ENCODE measurements around the gene BRF1. TPM values are rescaled to one million over a fixed set of nuclear protein-coding genes. Genes with fewer than 3 reads are reported as not detected.

BRF1 gene
- total RNA-seq, 4 donors from 2014 or later: 22.8 to 46.5 (median 30.7) TPM

- no peak for DNase-seq (ENCODE audit: low spot score)
- ATAC-seq (ENCODE audit: low FRiP score): no peak
- TF ChIP-seq CTCF (IDR thresholded peaks at IDR 0.05): no peak
Measured at GRCh38 chr14:105256292-105256960, 44.4 kb downstream of the BRF1 start.

GRCh38 chr14:105255021-105255507 lies 45.7 kb downstream of the BRF1 start:
- DNase-seq (ENCODE audit: low spot score) (no peak), ATAC-seq (ENCODE audit: low FRiP score) (no peak)

GRCh38 chr14:105253329-105253682 lies 47.5 kb downstream of the BRF1 start:
- ATAC-seq (ENCODE audit: low FRiP score) (no peak), DNase-seq (ENCODE audit: low spot score) (no peak)
- TF ChIP-seq CTCF (IDR thresholded peaks at IDR 0.05): no peak

More at GRCh38 chr14:105255021-105255507, 45.7 kb downstream of the BRF1 start:
- TF ChIP-seq CTCF (IDR thresholded peaks at IDR 0.05): no peak

- no peak for DNase-seq (ENCODE audit: low spot score)
- TF ChIP-seq CTCF (IDR thresholded peaks at IDR 0.05): no peak
Measured at GRCh38 chr14:105252552-105253328, 48.1 kb downstream of the BRF1 start.

GRCh38 chr14:105251920-105252319 lies 48.9 kb downstream of the BRF1 start:
- DNase-seq (ENCODE audit: low spot score): no peak

More at GRCh38 chr14:105252552-105253328, 48.1 kb downstream of the BRF1 start:
- no peak for ATAC-seq (ENCODE audit: low FRiP score)

GRCh38 chr14:105250986-105251385 lies 49.8 kb downstream of the BRF1 start:
- no peak for ATAC-seq (ENCODE audit: low FRiP score)
- DNase-seq (ENCODE audit: low spot score): no peak
- no peak for TF ChIP-seq CTCF (IDR thresholded peaks at IDR 0.05)

More at GRCh38 chr14:105251920-105252319, 48.9 kb downstream of the BRF1 start:
- no peak for TF ChIP-seq CTCF (IDR thresholded peaks at IDR 0.05)
- ATAC-seq (ENCODE audit: low FRiP score): no peak
